Measurements from ENCODE around the gene SCNN1B.

The SCNN1B gene

GRCh38 chr16:23321206-23321875 is 19.2 kb downstream of the SCNN1B start:
- no peak for DNase-seq

- no peak for DNase-seq
Observed at GRCh38 chr16:23323224-23324030, 21.3 kb downstream of the SCNN1B start.

GRCh38 chr16:23324727-23325126 is 22.6 kb downstream of the SCNN1B start:
- DNase-seq: peak in 1 of 2 experiments; percentile 73

GRCh38 chr16:23327836-23328235 is 25.7 kb downstream of the SCNN1B start:
- no peak for DNase-seq

GRCh38 chr16:23330161-23330560 is 28.1 kb downstream of the SCNN1B start:
- DNase-seq: no peak

GRCh38 chr16:23330583-23331249 is 28.6 kb downstream of the SCNN1B start:
- no peak for DNase-seq

- no peak for DNase-seq
Observed at GRCh38 chr16:23333034-23333579, 31.0 kb downstream of the SCNN1B start.

GRCh38 chr16:23333831-23334456 is 31.8 kb downstream of the SCNN1B start:
- no peak for DNase-seq

- DNase-seq: no peak
Observed at GRCh38 chr16:23334457-23334853, 32.4 kb downstream of the SCNN1B start.

- no peak for DNase-seq
Observed at GRCh38 chr16:23334950-23335349, 32.8 kb downstream of the SCNN1B start.

GRCh38 chr16:23337836-23338550 is 35.9 kb downstream of the SCNN1B start:
- no peak for DNase-seq

GRCh38 chr16:23339787-23340186 is 37.7 kb downstream of the SCNN1B start:
- DNase-seq: no peak

- no peak for DNase-seq
Observed at GRCh38 chr16:23342083-23342640, 40.1 kb downstream of the SCNN1B start.

GRCh38 chr16:23343643-23344612 is 41.8 kb downstream of the SCNN1B start:
- DNase-seq: no peak

- DNase-seq: no peak
Observed at GRCh38 chr16:23345237-23345636, 43.1 kb downstream of the SCNN1B start.

- DNase-seq: no peak
Observed at GRCh38 chr16:23348579-23349469, 46.7 kb downstream of the SCNN1B start.

GRCh38 chr16:23351360-23351759 is 49.3 kb downstream of the SCNN1B start:
- DNase-seq: no peak

- DNase-seq: no peak
Observed at GRCh38 chr16:23353440-23353839, 51.3 kb downstream of the SCNN1B start.

GRCh38 chr16:23354246-23354645 is 52.1 kb downstream of the SCNN1B start:
- no peak for DNase-seq

All from NCI-H1930 (cell line).